ENCODE measurements around the gene PLEKHO2.

DNA sequence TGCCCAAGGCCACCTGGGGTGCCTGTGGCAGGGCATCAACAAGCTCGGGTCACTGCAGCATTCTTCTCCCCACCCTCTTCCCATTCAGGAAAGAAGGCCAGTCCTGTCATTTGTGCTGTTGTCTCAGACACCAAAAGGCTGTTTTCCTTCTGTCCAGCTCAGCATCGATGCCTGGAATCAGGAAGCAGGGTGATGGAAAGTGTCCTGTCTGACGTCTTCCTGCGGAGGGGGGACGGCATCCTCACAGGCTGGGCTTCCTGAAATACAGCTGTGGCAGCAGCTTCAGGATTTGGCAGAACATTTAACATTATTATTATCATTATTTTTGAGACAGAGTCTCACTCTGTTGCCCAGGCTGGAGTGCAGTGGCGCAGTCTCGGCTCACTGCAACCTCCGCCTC lies 37.0 kb downstream of the PLEKHO2 start:
- TF ChIP-seq POLR2A (IDR thresholded peaks at IDR 0.05; ENCODE audit: low read depth, low read length) (no peak), TAF1 (IDR thresholded peaks at IDR 0.05; ENCODE audit: low read depth, low read length) (no peak)
